ENCODE measurements around the gene PLEKHA7.

PLEKHA7 gene

DNA sequence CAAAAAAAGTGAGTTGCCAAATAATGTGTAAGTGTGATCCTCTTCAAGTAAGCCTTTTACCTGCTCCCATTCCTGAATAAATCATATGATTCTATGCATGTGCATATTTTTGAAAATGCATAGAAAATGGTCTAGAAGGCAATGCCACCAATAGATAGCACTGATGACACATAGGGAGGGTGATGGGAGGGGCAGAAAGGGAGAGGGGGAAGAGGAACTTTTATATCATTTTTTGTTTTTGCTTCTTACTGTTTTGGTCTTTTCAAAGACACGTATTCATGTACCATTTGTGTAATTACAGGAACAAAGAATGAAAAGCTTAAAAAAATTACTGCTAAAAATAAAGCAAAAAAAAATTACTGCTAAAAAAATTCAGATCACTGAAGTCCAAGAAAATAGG, 215.0 kb downstream of the PLEKHA7 start:
- no peaks in the 10 kb centered on the region for H3K27me3 ChIP-seq (ENCODE audit: control insufficient read depth in 5 of 5, insufficient read depth in 4 of 5, low read length in 5 of 5)
- no peaks in the 10 kb centered on the region for H3K9me3 ChIP-seq (ENCODE audit: control insufficient read depth in 5 of 5, low read length in 5 of 5)
- no peak overlapping the region for H3K9ac ChIP-seq (ENCODE audit: low read length in 5 of 5)
- peaks cover 2 to 15% (median 11%) of the 10 kb centered on the region in 5 donors for H3K4me1 ChIP-seq (ENCODE audit: control insufficient read depth in 5 of 5, insufficient read depth in 5 of 5, low read length in 5 of 5)
- H3K4me3 ChIP-seq (ENCODE audit: low read depth in 1 of 5, low read length in 5 of 5): no peak overlapping the region
- no peak overlapping the region for H3K27ac ChIP-seq (ENCODE audit: low read depth, low read length)
- no peaks in the 10 kb centered on the region for H3K36me3 ChIP-seq (ENCODE audit: control insufficient read depth in 5 of 5, insufficient read depth in 5 of 5, low read length in 5 of 5)

- Histone ChIP-seq H3K27ac (ENCODE audit: low read depth, low read length) (no peak overlapping the region), H3K36me3 (ENCODE audit: control insufficient read depth in 5 of 5, insufficient read depth in 5 of 5, low read length in 5 of 5) (no peaks in the 10 kb centered on the region), H3K4me1 (ENCODE audit: control insufficient read depth in 5 of 5, insufficient read depth in 5 of 5, low read length in 5 of 5) (peaks cover 2 to 21% (median 16%) of the 10 kb centered on the region in 5 donors), H3K9ac (ENCODE audit: low read length in 5 of 5) (no peak overlapping the region), H3K4me3 (ENCODE audit: low read depth in 1 of 5, low read length in 5 of 5) (no peak overlapping the region), H3K27me3 (ENCODE audit: control insufficient read depth in 5 of 5, insufficient read depth in 4 of 5, low read length in 5 of 5) (no peaks in the 10 kb centered on the region), H3K9me3 (ENCODE audit: control insufficient read depth in 5 of 5, low read length in 5 of 5) (no peaks in the 10 kb centered on the region)
Measured at GRCh38 chr11:16797776-16798175, 216.4 kb downstream of the PLEKHA7 start.

GRCh38 chr11:16796311-16796710, 217.9 kb downstream of the PLEKHA7 start:
- H3K4me1 ChIP-seq (ENCODE audit: control insufficient read depth in 5 of 5, insufficient read depth in 5 of 5, low read length in 5 of 5): peaks cover 7 to 35% (median 30%) of the 10 kb centered on the region in 5 donors
- no peak overlapping the region for H3K4me3 ChIP-seq (ENCODE audit: low read depth in 1 of 5, low read length in 5 of 5)
- H3K27ac ChIP-seq (ENCODE audit: low read depth, low read length): no peak overlapping the region
- no peaks in the 10 kb centered on the region for H3K27me3 ChIP-seq (ENCODE audit: control insufficient read depth in 5 of 5, insufficient read depth in 4 of 5, low read length in 5 of 5)
- H3K9ac ChIP-seq (ENCODE audit: low read length in 5 of 5): no peak overlapping the region
- H3K36me3 ChIP-seq (ENCODE audit: control insufficient read depth in 5 of 5, insufficient read depth in 5 of 5, low read length in 5 of 5): no peaks in the 10 kb centered on the region
- H3K9me3 ChIP-seq (ENCODE audit: control insufficient read depth in 5 of 5, low read length in 5 of 5): no peaks in the 10 kb centered on the region

- H3K9ac ChIP-seq (ENCODE audit: low read length in 5 of 5): no peak overlapping the region
- no peaks in the 10 kb centered on the region for H3K27me3 ChIP-seq (ENCODE audit: control insufficient read depth in 5 of 5, insufficient read depth in 4 of 5, low read length in 5 of 5)
- no peak overlapping the region for H3K27ac ChIP-seq (ENCODE audit: low read depth, low read length)
- H3K9me3 ChIP-seq (ENCODE audit: control insufficient read depth in 5 of 5, low read length in 5 of 5): no peaks in the 10 kb centered on the region
- H3K36me3 ChIP-seq (ENCODE audit: control insufficient read depth in 5 of 5, insufficient read depth in 5 of 5, low read length in 5 of 5): no peaks in the 10 kb centered on the region
- peaks cover 9 to 46% (median 36%) of the 10 kb centered on the region in 5 donors for H3K4me1 ChIP-seq (ENCODE audit: control insufficient read depth in 5 of 5, insufficient read depth in 5 of 5, low read length in 5 of 5)
- no peak overlapping the region for H3K4me3 ChIP-seq (ENCODE audit: low read depth in 1 of 5, low read length in 5 of 5)
Measured at GRCh38 chr11:16795146-16795545, 219.1 kb downstream of the PLEKHA7 start.

GRCh38 chr11:16794047-16794818, 220.0 kb downstream of the PLEKHA7 start:
- Histone ChIP-seq H3K9ac (ENCODE audit: low read length in 5 of 5) (peak overlapping the region in 1 of 5 donors; percentile 21), H3K4me1 (ENCODE audit: control insufficient read depth in 5 of 5, insufficient read depth in 5 of 5, low read length in 5 of 5) (peaks cover 9 to 54% (median 43%) of the 10 kb centered on the region in 5 donors), H3K9me3 (ENCODE audit: control insufficient read depth in 5 of 5, low read length in 5 of 5) (no peaks in the 10 kb centered on the region), H3K36me3 (ENCODE audit: control insufficient read depth in 5 of 5, insufficient read depth in 5 of 5, low read length in 5 of 5) (peaks cover 0 to 6% (median 0%) of the 10 kb centered on the region in 5 donors), H3K4me3 (ENCODE audit: low read depth in 1 of 5, low read length in 5 of 5) (no peak overlapping the region), H3K27ac (ENCODE audit: low read depth, low read length) (peak overlapping the region; percentile 69), H3K27me3 (ENCODE audit: control insufficient read depth in 5 of 5, insufficient read depth in 4 of 5, low read length in 5 of 5) (no peaks in the 10 kb centered on the region)

- Histone ChIP-seq H3K4me1 (ENCODE audit: control insufficient read depth in 5 of 5, insufficient read depth in 5 of 5, low read length in 5 of 5) (peaks cover 9 to 62% (median 49%) of the 10 kb centered on the region in 5 donors), H3K9me3 (ENCODE audit: control insufficient read depth in 5 of 5, low read length in 5 of 5) (no peaks in the 10 kb centered on the region), H3K36me3 (ENCODE audit: control insufficient read depth in 5 of 5, insufficient read depth in 5 of 5, low read length in 5 of 5) (peaks cover 0 to 6% (median 0%) of the 10 kb centered on the region in 5 donors), H3K9ac (ENCODE audit: low read length in 5 of 5) (peak overlapping the region in 2 of 5 donors; percentile 29 to 48), H3K4me3 (ENCODE audit: low read depth in 1 of 5, low read length in 5 of 5) (peak overlapping the region in 1 of 5 donors; percentile 19), H3K27me3 (ENCODE audit: control insufficient read depth in 5 of 5, insufficient read depth in 4 of 5, low read length in 5 of 5) (no peaks in the 10 kb centered on the region), H3K27ac (ENCODE audit: low read depth, low read length) (peak overlapping the region; percentile 69)
Measured at GRCh38 chr11:16793511-16793910, 220.7 kb downstream of the PLEKHA7 start.

GRCh38 chr11:16793009-16793408, 221.2 kb downstream of the PLEKHA7 start:
- no peaks in the 10 kb centered on the region for H3K9me3 ChIP-seq (ENCODE audit: control insufficient read depth in 5 of 5, low read length in 5 of 5)
- H3K4me3 ChIP-seq (ENCODE audit: low read depth in 1 of 5, low read length in 5 of 5): peak overlapping the region in 1 of 5 donors; percentile 4
- H3K9ac ChIP-seq (ENCODE audit: low read length in 5 of 5): peak overlapping the region in 3 of 5 donors; percentile 40 to 71 (median 48)
- H3K27me3 ChIP-seq (ENCODE audit: control insufficient read depth in 5 of 5, insufficient read depth in 4 of 5, low read length in 5 of 5): no peaks in the 10 kb centered on the region
- peaks cover 0 to 6% (median 0%) of the 10 kb centered on the region in 5 donors for H3K36me3 ChIP-seq (ENCODE audit: control insufficient read depth in 5 of 5, insufficient read depth in 5 of 5, low read length in 5 of 5)
- peaks cover 12 to 67% (median 54%) of the 10 kb centered on the region in 5 donors for H3K4me1 ChIP-seq (ENCODE audit: control insufficient read depth in 5 of 5, insufficient read depth in 5 of 5, low read length in 5 of 5)
- peak overlapping the region; percentile 69 for H3K27ac ChIP-seq (ENCODE audit: low read depth, low read length)

DNA sequence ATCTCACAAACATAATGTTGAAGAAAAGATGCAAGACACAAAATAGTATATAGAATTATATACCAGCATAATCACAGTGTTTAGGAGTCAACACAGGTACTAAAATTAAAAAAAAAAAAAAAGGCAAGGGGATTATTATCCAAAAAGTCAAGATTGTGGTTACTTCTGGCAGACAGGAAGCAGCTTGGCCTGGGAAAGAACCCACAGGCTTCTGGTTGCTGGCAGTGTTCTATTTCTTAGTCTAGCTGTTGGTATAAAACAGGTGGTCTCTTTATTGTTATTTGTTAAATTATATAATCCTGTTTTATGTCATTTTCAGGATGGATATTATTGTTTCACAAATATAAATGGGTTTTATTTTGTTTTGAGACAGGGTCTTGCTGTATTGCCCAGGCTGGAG, 221.8 kb downstream of the PLEKHA7 start:
- Histone ChIP-seq H3K9ac (ENCODE audit: low read length in 5 of 5) (peak overlapping the region in 1 of 5 donors; percentile 71), H3K4me1 (ENCODE audit: control insufficient read depth in 5 of 5, insufficient read depth in 5 of 5, low read length in 5 of 5) (peaks cover 14 to 72% (median 60%) of the 10 kb centered on the region in 5 donors), H3K4me3 (ENCODE audit: low read depth in 1 of 5, low read length in 5 of 5) (no peak overlapping the region), H3K27ac (ENCODE audit: low read depth, low read length) (peak overlapping the region; percentile 69), H3K9me3 (ENCODE audit: control insufficient read depth in 5 of 5, low read length in 5 of 5) (no peaks in the 10 kb centered on the region), H3K36me3 (ENCODE audit: control insufficient read depth in 5 of 5, insufficient read depth in 5 of 5, low read length in 5 of 5) (peaks cover 0 to 6% (median 0%) of the 10 kb centered on the region in 5 donors), H3K27me3 (ENCODE audit: control insufficient read depth in 5 of 5, insufficient read depth in 4 of 5, low read length in 5 of 5) (no peaks in the 10 kb centered on the region)

DNA sequence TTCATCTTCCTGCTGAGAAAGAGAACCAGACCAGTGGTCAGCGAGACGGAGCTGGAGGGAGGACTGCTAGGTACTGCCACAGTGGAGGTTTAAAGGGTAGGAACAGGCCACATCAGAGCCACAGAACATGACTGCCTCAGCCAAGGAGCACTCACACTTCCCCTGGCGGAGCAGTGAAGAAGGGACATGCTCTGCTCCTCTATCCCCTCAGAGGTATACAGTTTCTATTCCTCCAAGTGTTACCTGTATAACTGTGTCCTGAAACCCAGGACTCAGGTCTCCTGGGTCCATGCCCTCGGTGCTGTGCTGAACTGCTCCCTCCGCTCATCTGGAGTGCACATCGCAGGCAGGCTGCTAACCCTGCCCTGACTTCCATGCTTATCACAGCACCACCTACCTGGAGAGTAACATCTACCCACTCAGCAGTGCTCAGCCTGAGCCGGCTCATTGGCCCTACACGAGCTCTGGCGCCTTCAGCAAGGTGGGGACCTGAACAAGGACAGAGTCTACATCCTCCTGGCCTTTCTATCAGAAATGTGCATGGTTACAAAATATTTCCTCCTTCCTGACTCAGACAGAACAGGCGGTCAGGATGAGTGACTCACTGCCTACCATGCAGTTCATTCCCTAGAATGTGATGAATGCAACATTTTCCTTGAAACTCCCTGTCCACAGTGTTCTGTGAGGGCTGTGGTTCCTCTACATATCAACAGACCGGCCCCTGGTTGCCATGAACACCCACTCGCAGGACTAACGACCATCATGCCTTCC, 222.8 kb downstream of the PLEKHA7 start:
- Histone ChIP-seq H3K4me3 (ENCODE audit: low read depth in 1 of 5, low read length in 5 of 5) (peak overlapping the region in 1 of 5 donors; percentile 7), H3K4me1 (ENCODE audit: control insufficient read depth in 5 of 5, insufficient read depth in 5 of 5, low read length in 5 of 5) (peaks cover 14 to 81% (median 71%) of the 10 kb centered on the region in 5 donors), H3K9ac (ENCODE audit: low read length in 5 of 5) (peak overlapping the region in 4 of 5 donors; percentile 15 to 62 (median 36)), H3K27ac (ENCODE audit: low read depth, low read length) (peak overlapping the region; percentile 79), H3K36me3 (ENCODE audit: control insufficient read depth in 5 of 5, insufficient read depth in 5 of 5, low read length in 5 of 5) (peaks cover 0 to 6% (median 0%) of the 10 kb centered on the region in 5 donors), H3K27me3 (ENCODE audit: control insufficient read depth in 5 of 5, insufficient read depth in 4 of 5, low read length in 5 of 5) (no peaks in the 10 kb centered on the region), H3K9me3 (ENCODE audit: control insufficient read depth in 5 of 5, low read length in 5 of 5) (no peaks in the 10 kb centered on the region)

Data from subcutaneous abdominal adipose tissue (tissue), 5 donors.